ENCODE measurements around the gene EIPR1. TPM values are rescaled to one million over a fixed set of nuclear protein-coding genes. Genes with fewer than 3 reads are reported as not detected.

Gene EIPR1
- total and polyA plus RNA-seq, 2 donors (not counting 3 experiments of a cell fraction or from before 2014, with no cell fraction given), result 30.8 to 57.3 TPM

DNA sequence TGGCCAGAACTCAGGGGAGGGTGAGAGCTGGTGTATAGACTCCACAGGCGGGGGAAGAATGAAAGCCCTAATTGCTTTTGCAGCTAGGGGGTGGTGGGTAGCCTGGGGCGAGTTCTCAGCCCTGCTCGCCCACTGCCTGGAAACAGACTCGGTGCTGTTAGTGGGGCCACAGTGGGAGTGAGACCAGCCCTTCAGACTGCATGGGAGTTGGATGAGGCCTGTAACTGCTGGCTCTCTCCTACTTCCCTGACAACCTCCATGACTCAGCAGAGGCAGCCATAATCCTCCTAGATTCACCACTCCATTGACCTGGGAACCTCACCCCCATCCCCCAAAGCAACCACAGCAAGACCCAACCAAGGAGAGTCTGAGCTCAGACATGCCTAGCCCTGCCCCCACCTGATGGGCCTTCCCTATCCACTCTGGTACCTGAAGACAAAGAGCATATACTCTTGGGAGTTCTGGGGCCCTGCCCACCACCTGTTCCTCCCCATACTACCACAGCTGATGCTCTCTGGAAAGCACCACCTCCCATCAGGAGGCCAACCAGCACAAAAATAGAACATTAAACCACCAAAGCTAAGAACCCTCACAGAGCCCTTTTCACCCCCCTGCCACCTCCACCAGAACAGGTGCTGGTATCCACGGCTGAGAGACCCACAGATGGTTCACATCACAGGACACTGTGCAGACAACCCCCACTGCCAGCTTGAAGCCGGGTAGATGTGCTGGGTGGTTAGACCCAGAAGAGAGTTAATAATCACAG lies 226.3 kb downstream of the EIPR1 start:
- Histone ChIP-seq H3K27me3 (ENCODE audit: control insufficient read depth in 2 of 2, insufficient read depth in 2 of 2, low read length in 2 of 2) (no peaks in the 10 kb centered on the region), H3K79me2 (ENCODE audit: control insufficient read depth, insufficient read depth, low read length) (no peaks in the 10 kb centered on the region), H3K4me1 (ENCODE audit: control insufficient read depth, extremely low read depth, insufficient read depth, low read length) (no peaks in the 10 kb centered on the region), H4K20me1 (replicated peaks; ENCODE audit: control insufficient read depth, extremely low read depth, insufficient read depth, low read length) (no peaks in the 10 kb centered on the region), H3K9ac (replicated peaks; ENCODE audit: extremely low read depth, insufficient read depth, low read length) (no peak overlapping the region), H3K27ac (ENCODE audit: insufficient read depth, low read depth, low read length) (no peak overlapping the region), H3K36me3 (ENCODE audit: control insufficient read depth in 2 of 2, extremely low read depth in 1 of 2, insufficient read depth in 2 of 2, low read length in 2 of 2) (no peaks in the 10 kb centered on the region), H3K4me3 (replicated peaks in 1 of 3; ENCODE audit: insufficient read depth in 1 of 3, low read depth in 1 of 3, low read length in 3 of 3) (no peak overlapping the region), H3K9me1 (replicated peaks; ENCODE audit: control insufficient read depth, extremely low read depth, insufficient read depth, low read length) (no peaks in the 10 kb centered on the region), H2AFZ (ENCODE audit: low read depth, low read length) (no peak overlapping the region), H3K4me2 (ENCODE audit: insufficient read depth, low read length) (no peak overlapping the region), H3K9me3 (replicated peaks; ENCODE audit: control insufficient read depth, insufficient read depth, low read length) (no peaks in the 10 kb centered on the region)
- no peak for DNase-seq (ENCODE audit: low read depth, low spot score)
- POLR2A ChIA-PET, result no interaction called here
- intact Hi-C loops (cut with micrococcal nuclease) (no loop called here), dilution Hi-C loops (cut with MboI; ENCODE audit: extremely low pct_ligation_motif_present, low sequenced_read_pairs) (no loop called here)
- BruUV-seq (replicated peaks), result no TSS peak
- TF ChIP-seq FOS (IDR thresholded peaks at IDR 0.05; ENCODE audit: borderline replicate concordance, insufficient read depth, low read length) (no peak), JUN (IDR thresholded peaks at IDR 0.05; ENCODE audit: borderline replicate concordance, insufficient read depth, insufficient read length, low read depth) (no peak), POLR2A (IDR thresholded peaks at IDR 0.05; ENCODE audit: low read depth, low read length) (no peak), POLR2AphosphoS5 (IDR thresholded peaks at IDR 0.05; ENCODE audit: insufficient read depth, low read depth, low read length) (no peak), EZH2 (IDR thresholded peaks at IDR 0.05; ENCODE audit: borderline replicate concordance, low read depth, low read length, severe bottlenecking) (no peak), GATA2 (IDR thresholded peaks at IDR 0.05; ENCODE audit: insufficient read depth, insufficient read length, low read depth, low read length) (no peak), MYC (IDR thresholded peaks at IDR 0.05; ENCODE audit: low read depth, low read length) (no peak)
- TF ChIP-seq, protein P1, sequence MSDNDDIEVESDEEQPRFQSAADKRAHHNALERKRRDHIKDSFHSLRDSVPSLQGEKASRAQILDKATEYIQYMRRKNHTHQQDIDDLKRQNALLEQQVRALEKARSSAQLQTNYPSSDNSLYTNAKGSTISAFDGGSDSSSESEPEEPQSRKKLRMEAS (IDR thresholded peaks at IDR 0.05; ENCODE audit: insufficient read depth, insufficient read length), result no peak
- TF ChIP-seq, protein P2, sequence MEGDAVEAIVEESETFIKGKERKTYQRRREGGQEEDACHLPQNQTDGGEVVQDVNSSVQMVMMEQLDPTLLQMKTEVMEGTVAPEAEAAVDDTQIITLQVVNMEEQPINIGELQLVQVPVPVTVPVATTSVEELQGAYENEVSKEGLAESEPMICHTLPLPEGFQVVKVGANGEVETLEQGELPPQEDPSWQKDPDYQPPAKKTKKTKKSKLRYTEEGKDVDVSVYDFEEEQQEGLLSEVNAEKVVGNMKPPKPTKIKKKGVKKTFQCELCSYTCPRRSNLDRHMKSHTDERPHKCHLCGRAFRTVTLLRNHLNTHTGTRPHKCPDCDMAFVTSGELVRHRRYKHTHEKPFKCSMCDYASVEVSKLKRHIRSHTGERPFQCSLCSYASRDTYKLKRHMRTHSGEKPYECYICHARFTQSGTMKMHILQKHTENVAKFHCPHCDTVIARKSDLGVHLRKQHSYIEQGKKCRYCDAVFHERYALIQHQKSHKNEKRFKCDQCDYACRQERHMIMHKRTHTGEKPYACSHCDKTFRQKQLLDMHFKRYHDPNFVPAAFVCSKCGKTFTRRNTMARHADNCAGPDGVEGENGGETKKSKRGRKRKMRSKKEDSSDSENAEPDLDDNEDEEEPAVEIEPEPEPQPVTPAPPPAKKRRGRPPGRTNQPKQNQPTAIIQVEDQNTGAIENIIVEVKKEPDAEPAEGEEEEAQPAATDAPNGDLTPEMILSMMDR (IDR thresholded peaks at IDR 0.05; ENCODE audit: extremely low read depth in 1 of 2, insufficient read depth in 1 of 2, low read depth in 1 of 2, low read length in 2 of 2), result no peak
- no peak for FAIRE-seq
- CTCF ChIA-PET, result no interaction called here
